ENCODE data around the gene STOX1.
A peak's percentile ranks its signal among the peaks of the same experiment; 100 is the strongest.

The STOX1 gene

GRCh38 chr10:68790476-68790875 is 36.9 kb upstream of the STOX1 start:
- no CpG with 5 or more reads among the region's 10 CpGs for WGBS (ENCODE audit: extremely low coverage, insufficient coverage, insufficient read length)

GRCh38 chr10:68792115-68792514 is 35.2 kb upstream of the STOX1 start:
- H4K12ac ChIP-seq (ENCODE audit: low read depth, low read length): no peak overlapping the region
- no peak overlapping the region for H3K23ac ChIP-seq (ENCODE audit: low read length)
- H3K9ac ChIP-seq (ENCODE audit: low read length): no peak overlapping the region
- no peak overlapping the region for H3K4me3 ChIP-seq (ENCODE audit: low read depth, low read length)
- H3K36me3 ChIP-seq (ENCODE audit: control insufficient read depth in 1 of 2, insufficient read depth in 2 of 2, low read length in 2 of 2): peaks cover 47 to 49% of the 10 kb centered on the region in 2 experiments
- no peak overlapping the region for H4K8ac ChIP-seq (ENCODE audit: low read depth, low read length)
- H3K9me3 ChIP-seq (ENCODE audit: insufficient read depth, low read depth, low read length): peaks cover 2% of the 10 kb centered on the region
- H3K4me2 ChIP-seq (ENCODE audit: low read length): no peak overlapping the region
- no peak overlapping the region for H2AK5ac ChIP-seq (ENCODE audit: low read length)
- H2BK120ac ChIP-seq (ENCODE audit: insufficient read depth, low read length, poor library complexity): no peak overlapping the region
- H4K91ac ChIP-seq (ENCODE audit: low read depth, low read length): no peak overlapping the region
- no peak overlapping the region for H3K18ac ChIP-seq (ENCODE audit: low read length)
- H3K27me3 ChIP-seq (ENCODE audit: insufficient read depth, low read length): no peaks in the 10 kb centered on the region
- no peak for DNase-seq
- no CpG with 5 or more reads among the region's 1 CpG for WGBS (ENCODE audit: extremely low coverage, insufficient coverage, insufficient read length)
- no peak overlapping the region for H3K27ac ChIP-seq (ENCODE audit: low read depth, low read length)
- no peak overlapping the region for H2BK12ac ChIP-seq (ENCODE audit: low read length)
- H3K14ac ChIP-seq (ENCODE audit: low read length): no peak overlapping the region
- no peak overlapping the region for H2AFZ ChIP-seq (ENCODE audit: insufficient read depth, low read length, poor library complexity)
- H2BK5ac ChIP-seq (ENCODE audit: low read depth, low read length, poor library complexity): no peak overlapping the region
- no peaks in the 10 kb centered on the region for H3K79me1 ChIP-seq (ENCODE audit: low read length)
- H3K4me1 ChIP-seq (ENCODE audit: control insufficient read depth in 1 of 2, insufficient read depth in 2 of 2, low read length in 2 of 2): no peaks in the 10 kb centered on the region
- no peak overlapping the region for H3K4ac ChIP-seq (ENCODE audit: low read depth, low read length)
- no peaks in the 10 kb centered on the region for H3K79me2 ChIP-seq (ENCODE audit: control insufficient read depth, insufficient read depth, low read length, poor library complexity)

More at GRCh38 chr10:68790476-68790875, 36.9 kb upstream of the STOX1 start:
- Histone ChIP-seq H4K12ac (ENCODE audit: low read depth, low read length) (no peak overlapping the region), H3K27me3 (ENCODE audit: insufficient read depth, low read length) (no peaks in the 10 kb centered on the region), H2BK120ac (ENCODE audit: insufficient read depth, low read length, poor library complexity) (no peak overlapping the region), H3K4me3 (ENCODE audit: low read depth, low read length) (no peak overlapping the region), H3K4ac (ENCODE audit: low read depth, low read length) (no peak overlapping the region), H3K14ac (ENCODE audit: low read length) (no peak overlapping the region), H2AK5ac (ENCODE audit: low read length) (no peak overlapping the region), H2BK12ac (ENCODE audit: low read length) (no peak overlapping the region), H4K8ac (ENCODE audit: low read depth, low read length) (no peak overlapping the region), H2BK5ac (ENCODE audit: low read depth, low read length, poor library complexity) (no peak overlapping the region), H3K79me2 (ENCODE audit: control insufficient read depth, insufficient read depth, low read length, poor library complexity) (no peaks in the 10 kb centered on the region), H3K4me1 (ENCODE audit: control insufficient read depth in 1 of 2, insufficient read depth in 2 of 2, low read length in 2 of 2) (no peaks in the 10 kb centered on the region), H2AFZ (ENCODE audit: insufficient read depth, low read length, poor library complexity) (no peak overlapping the region), H3K18ac (ENCODE audit: low read length) (no peak overlapping the region), H3K27ac (ENCODE audit: low read depth, low read length) (no peak overlapping the region), H3K9me3 (ENCODE audit: insufficient read depth, low read depth, low read length) (no peaks in the 10 kb centered on the region), H4K91ac (ENCODE audit: low read depth, low read length) (no peak overlapping the region), H3K4me2 (ENCODE audit: low read length) (no peak overlapping the region), H3K23ac (ENCODE audit: low read length) (no peak overlapping the region), H3K36me3 (ENCODE audit: control insufficient read depth in 1 of 2, insufficient read depth in 2 of 2, low read length in 2 of 2) (peaks cover 46 to 48% of the 10 kb centered on the region in 2 experiments), H3K9ac (ENCODE audit: low read length) (no peak overlapping the region), H3K79me1 (ENCODE audit: low read length) (no peaks in the 10 kb centered on the region)
- DNase-seq: no peak

DNA sequence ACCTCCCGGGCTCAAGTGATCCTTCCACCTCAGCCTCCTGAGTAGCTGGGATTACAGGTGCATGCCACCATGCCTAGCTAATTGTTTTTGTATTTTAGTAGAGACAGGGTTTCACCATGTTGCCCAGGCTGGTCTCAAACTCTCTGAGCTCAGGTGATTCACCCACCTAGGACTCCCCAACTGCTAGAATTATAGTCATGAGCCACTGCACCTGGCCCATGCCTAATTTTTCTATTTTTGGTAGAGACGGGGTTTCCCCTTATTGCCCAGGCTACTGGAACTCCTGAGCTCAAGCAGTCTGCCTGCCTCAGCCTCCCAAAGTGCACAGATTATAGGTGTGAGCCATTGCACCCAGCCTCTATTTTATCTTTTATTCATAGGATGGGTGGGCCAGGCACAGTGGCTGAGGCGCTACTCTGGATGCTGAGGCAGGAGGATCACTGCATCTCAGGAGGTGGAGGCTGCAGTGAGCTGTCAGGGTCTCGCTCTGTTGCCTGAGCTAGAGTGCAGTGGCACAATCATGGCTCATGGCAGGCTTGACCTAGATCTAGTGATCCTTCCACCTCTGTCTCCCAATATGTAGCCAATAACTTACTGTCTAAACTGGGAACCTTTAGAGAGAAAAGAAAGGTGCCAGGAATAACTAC is 31.3 kb upstream of the STOX1 start:
- Histone ChIP-seq H3K4me1 (ENCODE audit: control insufficient read depth in 1 of 2, insufficient read depth in 2 of 2, low read length in 2 of 2) (no peaks in the 10 kb centered on the region), H4K91ac (ENCODE audit: low read depth, low read length) (no peak overlapping the region), H3K9me3 (ENCODE audit: insufficient read depth, low read depth, low read length) (peaks cover 2% of the 10 kb centered on the region), H3K79me1 (ENCODE audit: low read length) (no peaks in the 10 kb centered on the region), H2BK120ac (ENCODE audit: insufficient read depth, low read length, poor library complexity) (peak overlapping the region; percentile 22), H3K18ac (ENCODE audit: low read length) (no peak overlapping the region), H2AFZ (ENCODE audit: insufficient read depth, low read length, poor library complexity) (no peak overlapping the region), H3K14ac (ENCODE audit: low read length) (no peak overlapping the region), H3K27me3 (ENCODE audit: insufficient read depth, low read length) (no peaks in the 10 kb centered on the region), H2AK5ac (ENCODE audit: low read length) (no peak overlapping the region), H2BK12ac (ENCODE audit: low read length) (no peak overlapping the region), H3K4me3 (ENCODE audit: low read depth, low read length) (no peak overlapping the region), H4K12ac (ENCODE audit: low read depth, low read length) (peak overlapping the region; percentile 77), H3K23ac (ENCODE audit: low read length) (no peak overlapping the region), H3K4me2 (ENCODE audit: low read length) (no peak overlapping the region), H3K27ac (ENCODE audit: low read depth, low read length) (no peak overlapping the region), H3K36me3 (ENCODE audit: control insufficient read depth in 1 of 2, insufficient read depth in 2 of 2, low read length in 2 of 2) (peaks cover 29 to 31% of the 10 kb centered on the region in 2 experiments), H2BK5ac (ENCODE audit: low read depth, low read length, poor library complexity) (no peak overlapping the region), H3K4ac (ENCODE audit: low read depth, low read length) (no peak overlapping the region), H4K8ac (ENCODE audit: low read depth, low read length) (no peak overlapping the region), H3K9ac (ENCODE audit: low read length) (no peak overlapping the region), H3K79me2 (ENCODE audit: control insufficient read depth, insufficient read depth, low read length, poor library complexity) (no peaks in the 10 kb centered on the region)
- no CpG with 5 or more reads among the region's 4 CpGs for WGBS (ENCODE audit: extremely low coverage, insufficient coverage, insufficient read length)
- no peak for DNase-seq

DNA sequence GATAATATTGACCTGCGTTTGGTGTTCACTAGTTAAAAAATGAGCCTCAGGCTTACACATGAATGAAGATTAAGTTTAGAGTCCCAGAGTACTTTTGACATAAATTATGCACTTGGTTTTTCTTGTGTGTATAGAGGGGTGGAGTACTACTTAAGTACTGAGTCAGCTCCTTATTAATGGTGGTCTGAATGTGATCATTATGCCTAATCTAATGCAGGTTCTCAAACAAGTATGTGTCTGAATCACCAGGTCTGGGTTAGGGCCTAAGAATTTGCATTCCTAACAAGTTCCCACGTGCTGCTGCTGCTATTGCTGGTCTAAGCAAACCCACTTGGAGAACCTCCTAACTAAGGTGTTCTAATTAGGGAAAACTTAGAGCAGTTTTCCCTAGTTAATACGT is 30.7 kb upstream of the STOX1 start:
- Histone ChIP-seq H3K9ac (ENCODE audit: low read length) (no peak overlapping the region), H3K4ac (ENCODE audit: low read depth, low read length) (no peak overlapping the region), H4K91ac (ENCODE audit: low read depth, low read length) (no peak overlapping the region), H2BK12ac (ENCODE audit: low read length) (no peak overlapping the region), H3K4me2 (ENCODE audit: low read length) (no peak overlapping the region), H3K18ac (ENCODE audit: low read length) (no peak overlapping the region), H2BK5ac (ENCODE audit: low read depth, low read length, poor library complexity) (no peak overlapping the region), H3K4me3 (ENCODE audit: low read depth, low read length) (no peak overlapping the region), H4K12ac (ENCODE audit: low read depth, low read length) (no peak overlapping the region), H2AK5ac (ENCODE audit: low read length) (no peak overlapping the region), H3K36me3 (ENCODE audit: control insufficient read depth in 1 of 2, insufficient read depth in 2 of 2, low read length in 2 of 2) (peaks cover 29 to 31% of the 10 kb centered on the region in 2 experiments), H3K4me1 (ENCODE audit: control insufficient read depth in 1 of 2, insufficient read depth in 2 of 2, low read length in 2 of 2) (no peaks in the 10 kb centered on the region), H3K79me2 (ENCODE audit: control insufficient read depth, insufficient read depth, low read length, poor library complexity) (no peaks in the 10 kb centered on the region), H3K9me3 (ENCODE audit: insufficient read depth, low read depth, low read length) (peaks cover 2% of the 10 kb centered on the region), H2AFZ (ENCODE audit: insufficient read depth, low read length, poor library complexity) (no peak overlapping the region), H3K27me3 (ENCODE audit: insufficient read depth, low read length) (no peaks in the 10 kb centered on the region), H2BK120ac (ENCODE audit: insufficient read depth, low read length, poor library complexity) (no peak overlapping the region), H3K79me1 (ENCODE audit: low read length) (no peaks in the 10 kb centered on the region), H4K8ac (ENCODE audit: low read depth, low read length) (no peak overlapping the region), H3K27ac (ENCODE audit: low read depth, low read length) (no peak overlapping the region), H3K14ac (ENCODE audit: low read length) (no peak overlapping the region), H3K23ac (ENCODE audit: low read length) (no peak overlapping the region)
- no CpG with 5 or more reads among the region's 3 CpGs for WGBS (ENCODE audit: extremely low coverage, insufficient coverage, insufficient read length)
- peak in 1 of 2 donors; percentile 19 for DNase-seq

Data from trophoblast cell (in vitro differentiated cells and primary cell).